ENCODE results near the gene HAGH.

DNA sequence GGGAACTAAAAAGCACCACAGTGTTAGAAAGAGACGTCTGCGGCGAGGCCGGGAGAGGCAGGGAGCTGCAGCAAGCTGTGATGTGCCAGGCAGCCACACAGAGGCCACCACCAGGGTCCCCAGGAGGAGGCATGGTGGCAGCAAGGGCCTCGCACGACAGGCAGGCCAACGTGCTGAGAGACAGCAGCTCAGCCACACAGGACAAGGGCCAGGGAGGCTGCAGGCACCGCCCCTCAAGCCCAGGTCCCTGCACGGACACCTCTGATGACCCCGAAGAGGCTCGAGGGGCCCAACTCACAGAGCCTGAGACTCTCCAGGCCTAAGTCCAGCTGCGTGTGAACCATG is 5.7 kb downstream of the HAGH start:
- no peak for TF ChIP-seq POLR2AphosphoS5 (IDR thresholded peaks at IDR 0.05; ENCODE audit: low read depth, low read length)
- no peak for TF ChIP-seq POLR2A (IDR thresholded peaks at IDR 0.05; ENCODE audit: low read depth, low read length)
- TF ChIP-seq TAF1 (IDR thresholded peaks at IDR 0.05; ENCODE audit: borderline replicate concordance, low read depth, low read length): no peak
